ENCODE data around the gene SEMA5A.

SEMA5A gene

DNA sequence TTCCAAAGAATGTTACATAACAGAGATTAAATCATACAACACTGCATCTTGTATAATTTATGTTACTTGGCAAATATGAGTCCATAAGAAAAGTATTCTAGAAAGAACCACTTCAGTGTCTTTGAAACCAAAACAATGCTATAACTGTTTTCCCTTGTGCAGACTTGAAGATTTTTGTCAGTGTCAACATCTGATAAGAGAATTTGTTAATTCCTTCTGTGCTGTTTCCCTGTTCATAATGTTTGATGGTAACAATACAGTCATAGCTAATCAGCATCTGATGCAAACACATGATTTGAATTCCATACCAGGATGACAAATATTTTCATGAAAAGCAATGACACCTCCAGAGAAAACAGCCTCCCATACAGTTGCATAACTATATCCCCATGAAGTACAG lies 306.8 kb downstream of the SEMA5A start:
- Histone ChIP-seq H3K9me3 (ENCODE audit: control insufficient read depth, insufficient read depth, low read length) (no peaks in the 10 kb centered on the region), H3K36me3 (ENCODE audit: insufficient read depth, low read length) (no peaks in the 10 kb centered on the region), H3K4me1 (ENCODE audit: insufficient read depth, low read length) (no peaks in the 10 kb centered on the region), H3K9ac (ENCODE audit: low read depth, low read length) (no peak overlapping the region)

DNA sequence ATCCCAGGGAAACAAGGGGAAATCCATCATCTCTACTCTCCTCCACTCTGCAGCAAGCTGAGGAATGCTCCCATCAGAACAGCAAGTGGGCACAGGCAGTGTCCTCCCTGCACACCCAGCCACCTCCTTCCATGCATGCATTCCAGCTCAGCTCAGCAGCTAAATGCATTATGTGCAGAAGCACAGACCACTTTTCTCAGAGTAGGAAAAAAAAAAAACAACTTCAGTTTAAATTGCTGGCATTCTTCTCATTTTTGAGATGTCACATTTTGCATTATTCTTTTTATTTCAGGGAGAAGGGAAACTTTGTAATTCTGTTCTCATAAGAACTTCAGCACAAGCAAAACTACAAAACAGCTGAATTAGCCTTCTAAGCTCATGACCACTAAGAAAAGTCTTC lies 312.2 kb downstream of the SEMA5A start:
- Histone ChIP-seq H3K9me3 (ENCODE audit: control insufficient read depth, insufficient read depth, low read length) (no peaks in the 10 kb centered on the region), H3K4me1 (ENCODE audit: insufficient read depth, low read length) (peaks cover 4% of the 10 kb centered on the region; the same call in 1 of the 2 replicates), H3K9ac (ENCODE audit: low read depth, low read length) (no peak overlapping the region), H3K36me3 (ENCODE audit: insufficient read depth, low read length) (no peaks in the 10 kb centered on the region)

DNA sequence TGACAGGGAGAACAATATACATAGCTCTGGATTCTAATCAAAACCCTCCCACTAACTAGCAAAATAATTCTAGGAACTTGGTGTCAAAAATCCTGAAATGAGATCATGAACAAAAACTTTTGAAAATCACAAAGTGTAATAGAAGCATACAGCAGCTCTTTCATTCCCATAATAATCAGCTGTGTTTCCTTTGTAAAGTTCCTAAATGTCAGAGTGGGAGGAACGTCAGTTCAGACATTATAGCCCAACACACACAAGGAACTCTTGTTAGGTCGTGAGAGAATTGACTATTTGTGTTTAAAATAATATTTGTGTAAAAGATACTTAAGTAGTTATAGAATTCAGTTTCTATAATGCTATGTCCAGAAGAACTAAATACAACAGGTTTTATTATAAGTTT lies 312.8 kb downstream of the SEMA5A start:
- Histone ChIP-seq H3K4me1 (ENCODE audit: insufficient read depth, low read length) (peaks cover 4% of the 10 kb centered on the region; the same call in 1 of the 2 replicates), H3K36me3 (ENCODE audit: insufficient read depth, low read length) (no peaks in the 10 kb centered on the region), H3K9ac (ENCODE audit: low read depth, low read length) (no peak overlapping the region), H3K9me3 (ENCODE audit: control insufficient read depth, insufficient read depth, low read length) (no peaks in the 10 kb centered on the region)

DNA sequence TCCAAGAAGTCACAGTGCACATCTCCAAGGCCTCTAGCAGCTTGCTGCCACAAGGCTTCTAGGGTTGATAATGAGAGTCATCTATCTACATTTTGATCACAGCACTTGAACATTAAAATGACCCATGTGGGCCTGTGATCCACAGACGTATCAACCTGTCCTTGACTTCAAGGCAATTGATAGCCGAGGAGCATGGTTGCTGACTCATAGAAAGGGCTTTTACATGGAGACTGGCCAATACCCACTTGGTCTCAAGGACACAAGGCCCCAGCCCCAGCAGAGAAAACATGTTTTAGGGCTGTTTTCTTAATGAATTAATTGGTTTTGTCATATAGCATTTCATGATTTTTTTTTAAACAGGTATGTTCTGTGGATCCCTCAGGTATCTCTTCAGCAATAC lies 314.0 kb downstream of the SEMA5A start:
- peaks cover 4% of the 10 kb centered on the region; the same call in 1 of the 2 replicates for H3K4me1 ChIP-seq (ENCODE audit: insufficient read depth, low read length)
- H3K9ac ChIP-seq (ENCODE audit: low read depth, low read length), result no peak overlapping the region
- H3K36me3 ChIP-seq (ENCODE audit: insufficient read depth, low read length), result no peaks in the 10 kb centered on the region
- H3K9me3 ChIP-seq (ENCODE audit: control insufficient read depth, insufficient read depth, low read length), result no peaks in the 10 kb centered on the region

DNA sequence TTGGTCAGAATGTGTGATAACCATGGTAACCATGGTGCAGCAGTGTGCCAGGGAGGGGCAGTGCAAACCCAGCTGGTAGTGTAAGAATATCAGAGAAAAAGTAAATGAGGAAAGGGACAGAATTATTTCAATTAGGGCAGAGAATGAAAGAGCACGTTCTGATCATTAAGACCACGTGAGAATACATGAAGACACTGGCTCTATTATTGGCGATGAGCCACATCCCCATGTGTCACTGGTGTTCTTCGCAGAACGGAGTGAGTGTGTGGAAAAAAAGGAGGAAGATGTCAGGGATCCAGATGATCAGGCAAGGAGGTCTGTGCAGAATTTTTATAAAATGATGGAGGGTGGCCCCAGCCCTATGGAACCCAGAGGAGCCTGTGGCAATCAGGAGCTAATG lies 315.5 kb downstream of the SEMA5A start:
- Histone ChIP-seq H3K9ac (ENCODE audit: low read depth, low read length) (no peak overlapping the region), H3K4me1 (ENCODE audit: insufficient read depth, low read length) (peaks cover 4% of the 10 kb centered on the region; the same call in 1 of the 2 replicates), H3K36me3 (ENCODE audit: insufficient read depth, low read length) (no peaks in the 10 kb centered on the region), H3K9me3 (ENCODE audit: control insufficient read depth, insufficient read depth, low read length) (no peaks in the 10 kb centered on the region)

DNA sequence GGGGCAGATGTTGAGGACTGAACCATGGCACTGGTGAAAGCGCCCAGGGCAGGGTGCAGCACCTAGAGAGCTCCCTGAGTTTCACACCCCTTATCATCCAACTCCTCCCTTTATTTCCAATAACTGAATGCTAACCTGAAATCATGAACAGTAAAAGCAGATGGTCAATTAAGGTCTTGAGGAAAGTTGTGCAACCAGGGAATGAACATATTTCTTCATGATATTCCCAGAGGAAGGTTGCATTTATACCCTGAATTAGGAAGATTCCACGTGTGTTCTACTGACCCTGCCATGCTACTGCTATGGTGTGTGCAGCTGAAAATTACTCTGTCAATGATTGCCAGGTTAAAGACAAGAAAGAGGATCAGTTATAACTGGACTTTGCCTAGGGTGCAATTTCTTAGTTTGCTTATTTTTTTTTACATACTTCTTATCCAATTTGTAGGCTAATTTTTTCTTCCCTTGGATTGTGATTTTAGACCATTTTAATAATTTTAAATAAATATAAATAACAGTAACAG lies 319.8 kb downstream of the SEMA5A start:
- H3K9me3 ChIP-seq (ENCODE audit: control insufficient read depth, insufficient read depth, low read length), result no peaks in the 10 kb centered on the region; the same call in 1 of the 2 replicates
- H3K4me1 ChIP-seq (ENCODE audit: insufficient read depth, low read length), result peaks cover 15% of the 10 kb centered on the region
- no peak overlapping the region for H3K9ac ChIP-seq (ENCODE audit: low read depth, low read length)
- H3K36me3 ChIP-seq (ENCODE audit: insufficient read depth, low read length), result no peaks in the 10 kb centered on the region

DNA sequence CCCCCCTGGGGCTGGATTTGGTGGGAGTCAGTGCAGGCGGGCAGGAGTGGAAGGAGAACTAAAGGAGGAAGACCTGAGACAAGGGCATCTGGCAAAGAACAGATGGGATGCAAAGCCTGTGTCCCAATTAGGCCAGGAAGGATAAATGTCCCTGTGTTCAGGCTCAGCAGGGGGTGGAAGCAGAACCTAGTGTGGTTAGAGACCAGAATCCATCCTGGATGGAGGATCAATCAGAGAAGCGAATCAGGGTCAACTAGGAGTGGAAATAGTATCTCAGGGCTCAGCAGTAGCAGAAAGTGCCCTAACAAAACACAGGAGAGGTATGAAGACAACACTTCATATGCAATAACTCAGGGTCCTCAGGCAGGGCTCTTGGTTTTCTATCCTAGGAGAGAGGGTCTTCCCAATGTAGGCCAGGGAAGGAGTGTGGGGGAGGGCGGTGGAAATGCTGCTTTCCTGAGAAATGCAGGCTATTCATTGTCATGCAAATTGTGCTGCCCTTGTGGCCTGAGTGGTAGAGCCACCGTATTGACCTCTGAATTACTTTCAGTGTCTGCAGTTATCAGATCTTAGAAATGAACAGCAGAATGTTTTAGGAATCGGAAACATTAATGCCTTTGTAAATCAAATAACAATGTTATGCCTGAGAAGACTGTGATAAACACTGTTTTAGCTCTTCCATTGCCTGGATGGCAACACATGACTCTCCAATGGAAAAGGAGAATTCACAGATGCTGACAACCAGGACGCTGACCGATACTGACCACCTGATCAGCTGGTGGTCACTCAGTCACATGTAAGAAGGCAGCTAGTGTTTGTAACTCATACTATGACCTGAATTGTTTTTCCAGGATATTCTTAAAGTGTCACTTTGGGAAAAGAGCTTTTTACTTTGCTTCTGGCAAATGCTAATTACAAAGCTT lies 323.6 kb downstream of the SEMA5A start:
- Histone ChIP-seq H3K9me3 (ENCODE audit: control insufficient read depth, insufficient read depth, low read length) (no peaks in the 10 kb centered on the region; the same call in 1 of the 2 replicates), H3K4me1 (ENCODE audit: insufficient read depth, low read length) (peaks cover 15% of the 10 kb centered on the region), H3K36me3 (ENCODE audit: insufficient read depth, low read length) (no peaks in the 10 kb centered on the region), H3K9ac (ENCODE audit: low read depth, low read length) (no peak overlapping the region; the same call in 1 of the 2 replicates)

DNA sequence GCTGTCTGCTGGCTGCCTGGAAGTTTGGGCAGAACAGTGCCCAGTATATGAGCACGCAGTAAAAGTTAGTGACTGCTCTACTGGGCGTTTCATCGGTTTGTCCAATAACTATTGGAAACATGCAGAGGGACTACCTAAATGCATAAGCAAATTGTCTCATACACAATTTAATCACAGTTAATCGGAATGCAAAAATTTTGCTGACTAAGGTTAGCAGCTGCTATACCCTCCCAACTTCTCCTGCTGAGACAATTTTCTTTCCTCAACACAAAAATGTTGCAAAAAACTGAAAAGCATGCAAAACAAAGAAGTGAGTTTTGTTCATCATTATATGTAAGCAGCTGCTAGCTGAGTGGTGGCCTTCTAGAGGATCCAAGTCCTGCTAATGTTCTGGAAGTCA lies 327.5 kb downstream of the SEMA5A start:
- no peaks in the 10 kb centered on the region; the same call in 1 of the 2 replicates for H3K9me3 ChIP-seq (ENCODE audit: control insufficient read depth, insufficient read depth, low read length)
- no peaks in the 10 kb centered on the region for H3K36me3 ChIP-seq (ENCODE audit: insufficient read depth, low read length)
- H3K4me1 ChIP-seq (ENCODE audit: insufficient read depth, low read length), result peaks cover 15% of the 10 kb centered on the region
- H3K9ac ChIP-seq (ENCODE audit: low read depth, low read length), result no peak overlapping the region

DNA sequence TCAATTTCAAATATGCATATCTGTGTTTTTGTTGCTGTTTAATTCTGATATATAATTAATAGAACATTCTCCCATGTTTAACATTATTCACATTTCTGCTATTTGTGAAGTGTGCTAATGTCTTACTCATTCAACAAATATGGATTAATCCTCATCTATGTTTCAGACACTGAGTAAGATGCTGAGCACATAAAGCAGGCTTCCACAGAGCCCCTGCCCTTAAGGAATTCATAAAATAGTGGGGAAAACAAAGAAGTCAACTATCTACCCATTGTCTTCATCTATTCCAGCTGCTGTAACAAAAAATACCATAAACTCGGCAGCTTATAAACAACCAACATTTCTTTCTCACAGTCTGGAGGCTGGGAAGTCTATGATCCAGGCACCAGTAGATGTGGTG lies 333.3 kb downstream of the SEMA5A start:
- Histone ChIP-seq H3K9ac (ENCODE audit: low read depth, low read length) (no peak overlapping the region), H3K36me3 (ENCODE audit: insufficient read depth, low read length) (no peaks in the 10 kb centered on the region), H3K9me3 (ENCODE audit: control insufficient read depth, insufficient read depth, low read length) (no peaks in the 10 kb centered on the region; the same call in 1 of the 2 replicates), H3K4me1 (ENCODE audit: insufficient read depth, low read length) (no peaks in the 10 kb centered on the region)

DNA sequence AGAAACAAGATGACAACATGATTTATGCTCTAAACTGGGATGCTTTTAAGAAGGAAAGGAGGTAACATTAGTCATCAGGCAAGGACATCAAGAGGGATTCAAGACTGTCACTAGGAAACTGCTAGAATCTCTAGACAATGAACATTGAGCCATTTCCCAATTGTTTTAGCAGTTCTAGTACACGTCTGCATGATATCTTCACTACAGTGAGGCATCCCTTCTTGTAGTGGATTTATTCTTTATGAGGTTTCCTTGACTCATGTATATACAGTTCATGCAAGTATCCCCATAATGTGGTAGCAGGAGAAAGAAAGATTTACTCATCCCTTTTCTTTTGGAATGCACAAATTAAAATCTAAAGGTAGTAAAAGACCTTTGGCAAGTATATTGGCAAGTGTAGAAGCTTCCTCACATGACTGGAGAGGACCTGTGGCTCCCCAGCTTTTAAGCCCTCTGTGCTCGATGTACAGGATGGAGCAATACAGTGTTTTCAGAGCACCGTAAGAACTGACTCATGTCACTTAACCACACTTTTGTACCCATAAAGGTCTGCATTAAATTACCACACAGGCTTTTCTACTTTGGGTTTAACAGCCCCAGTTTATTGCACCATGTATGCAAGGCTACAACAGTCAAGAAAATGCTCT lies 335.9 kb downstream of the SEMA5A start:
- H3K36me3 ChIP-seq (ENCODE audit: insufficient read depth, low read length), result no peaks in the 10 kb centered on the region
- H3K9ac ChIP-seq (ENCODE audit: low read depth, low read length), result no peak overlapping the region
- no peaks in the 10 kb centered on the region for H3K9me3 ChIP-seq (ENCODE audit: control insufficient read depth, insufficient read depth, low read length)
- H3K4me1 ChIP-seq (ENCODE audit: insufficient read depth, low read length), result no peaks in the 10 kb centered on the region

DNA sequence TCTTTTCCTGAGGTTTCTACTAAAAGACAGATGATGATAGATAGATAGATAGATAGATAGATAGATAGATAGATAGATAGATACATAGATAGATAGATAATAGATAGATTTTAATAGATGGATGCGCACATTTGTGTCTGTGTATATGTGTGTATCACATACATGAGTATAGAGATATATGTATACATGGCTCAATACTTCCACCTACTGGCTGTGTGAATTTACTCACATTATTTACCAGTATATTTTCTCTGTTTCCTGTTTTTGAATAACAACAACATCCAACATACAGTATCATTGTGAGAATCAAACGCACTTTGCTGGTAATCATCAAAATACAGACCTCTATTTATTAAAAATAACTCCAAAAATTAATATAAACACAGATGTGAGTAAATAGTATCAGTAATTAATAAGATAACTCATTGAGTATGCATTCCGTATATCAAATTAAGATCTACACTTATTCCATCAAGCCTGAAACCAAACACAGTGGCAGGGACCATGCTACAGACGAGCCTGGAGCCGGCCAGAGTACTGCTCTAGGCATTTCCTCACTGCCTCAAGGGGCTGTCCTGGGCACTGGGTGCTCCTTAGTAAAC lies 338.0 kb downstream of the SEMA5A start:
- Histone ChIP-seq H3K36me3 (ENCODE audit: insufficient read depth, low read length) (no peaks in the 10 kb centered on the region), H3K9me3 (ENCODE audit: control insufficient read depth, insufficient read depth, low read length) (no peaks in the 10 kb centered on the region; the same call in 1 of the 2 replicates), H3K9ac (ENCODE audit: low read depth, low read length) (no peak overlapping the region), H3K4me1 (ENCODE audit: insufficient read depth, low read length) (no peaks in the 10 kb centered on the region)

DNA sequence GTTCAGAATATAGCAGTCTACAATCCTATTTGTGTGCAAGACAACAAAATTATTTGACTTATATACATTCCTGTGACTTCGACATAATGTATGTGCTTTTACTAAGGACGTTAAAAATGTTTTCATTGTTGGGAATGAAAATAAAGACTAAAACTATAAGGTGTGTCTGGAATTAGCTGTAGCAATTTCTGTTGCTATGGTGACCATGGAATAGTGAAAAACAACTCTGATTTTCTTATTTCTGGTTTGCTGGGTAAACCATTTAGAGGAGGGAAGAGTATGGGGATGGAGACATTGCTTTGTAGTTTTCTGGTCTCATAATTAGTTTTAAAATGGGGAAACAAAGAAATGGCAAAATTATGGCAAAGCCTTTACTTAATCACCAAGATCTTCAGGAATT lies 343.2 kb downstream of the SEMA5A start:
- H3K4me1 ChIP-seq (ENCODE audit: insufficient read depth, low read length), result no peaks in the 10 kb centered on the region
- no peak overlapping the region for H3K9ac ChIP-seq (ENCODE audit: low read depth, low read length)
- H3K36me3 ChIP-seq (ENCODE audit: insufficient read depth, low read length), result no peaks in the 10 kb centered on the region
- no peaks in the 10 kb centered on the region; the same call in 1 of the 2 replicates for H3K9me3 ChIP-seq (ENCODE audit: control insufficient read depth, insufficient read depth, low read length)

DNA sequence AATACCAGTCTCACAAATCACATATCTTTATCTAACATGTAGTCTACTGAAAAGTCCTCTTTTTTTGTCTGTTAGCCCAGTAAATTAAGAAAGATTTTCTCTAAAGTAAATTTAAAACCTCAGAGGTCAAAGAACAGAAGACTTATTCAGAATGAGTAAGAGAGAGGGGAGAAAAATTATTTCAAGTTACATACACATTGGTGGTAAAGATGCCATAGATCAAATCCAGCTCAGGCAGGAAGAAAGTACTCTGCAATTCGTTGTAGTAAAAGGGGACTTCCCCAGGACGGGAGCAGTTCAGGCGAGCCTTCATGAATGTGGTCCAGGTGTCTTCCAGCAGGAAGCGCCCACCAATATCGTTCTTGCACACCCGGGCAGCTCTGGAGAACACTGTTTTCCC lies 344.1 kb downstream of the SEMA5A start:
- H3K9me3 ChIP-seq (ENCODE audit: control insufficient read depth, insufficient read depth, low read length), result no peaks in the 10 kb centered on the region; the same call in 1 of the 2 replicates
- no peaks in the 10 kb centered on the region for H3K36me3 ChIP-seq (ENCODE audit: insufficient read depth, low read length)
- H3K4me1 ChIP-seq (ENCODE audit: insufficient read depth, low read length), result no peaks in the 10 kb centered on the region
- no peak overlapping the region for H3K9ac ChIP-seq (ENCODE audit: low read depth, low read length)

DNA sequence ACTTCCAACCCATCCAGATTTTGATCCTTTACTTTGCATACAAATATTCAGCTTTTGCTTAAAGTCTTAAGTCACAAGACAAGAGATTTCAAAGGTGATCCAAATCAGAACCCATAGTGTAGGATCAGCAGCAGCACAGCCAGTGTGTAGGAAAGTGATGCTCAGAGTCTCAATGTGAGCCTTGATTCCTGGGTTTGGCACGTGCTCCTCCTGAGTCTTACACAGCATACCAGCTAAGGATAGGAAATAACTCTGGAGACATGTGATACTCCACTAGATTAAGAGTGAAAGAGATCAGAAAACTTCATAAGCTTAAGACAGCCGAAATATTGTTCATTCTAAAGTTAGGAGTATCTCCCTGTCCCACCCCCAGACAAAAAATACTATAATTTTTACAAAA lies 344.9 kb downstream of the SEMA5A start:
- Histone ChIP-seq H3K9ac (ENCODE audit: low read depth, low read length) (no peak overlapping the region), H3K9me3 (ENCODE audit: control insufficient read depth, insufficient read depth, low read length) (no peaks in the 10 kb centered on the region; the same call in 1 of the 2 replicates), H3K4me1 (ENCODE audit: insufficient read depth, low read length) (no peaks in the 10 kb centered on the region), H3K36me3 (ENCODE audit: insufficient read depth, low read length) (no peaks in the 10 kb centered on the region)

All from ES-I3 (cell line).